ENCODE measurements around the gene SYT14. TPM values are rescaled to one million over a fixed set of nuclear protein-coding genes. Genes with fewer than 3 reads are reported as not detected.
"Not testable (repeated sequence)": the region's sequence is repeated elsewhere in the genome, so short reads cannot be mapped to it uniquely, and the experiment has no call there.

The SYT14 gene
- total RNA-seq, 1 donor from 2014 or later, result not detected

GRCh38 chr1:209904774-209905173, 33.2 kb upstream of the SYT14 start:
- H3K27me3 Mint-ChIP-seq (ENCODE audit: low read depth); H3K27ac Mint-ChIP-seq; H3K9me3 Mint-ChIP-seq; H3K4me1 Mint-ChIP-seq (ENCODE audit: low read depth); intact Hi-C loops (cut with micrococcal nuclease); H3K36me3 Mint-ChIP-seq (ENCODE audit: low read depth); DNase-seq (ENCODE audit: low spot score); H3K4me3 Mint-ChIP-seq (ENCODE audit: low read depth): not testable (repeated sequence)

GRCh38 chr1:209911746-209912145, 26.3 kb upstream of the SYT14 start:
- Mint-ChIP-seq H3K9me3 (no peaks in the 10 kb centered on the region), H3K36me3 (ENCODE audit: low read depth) (no peaks in the 10 kb centered on the region), H3K4me1 (ENCODE audit: low read depth) (no peaks in the 10 kb centered on the region), H3K27me3 (ENCODE audit: low read depth) (peaks cover 2% of the 10 kb centered on the region), H3K4me3 (ENCODE audit: low read depth) (no peak overlapping the region), H3K27ac (no peak overlapping the region)
- intact Hi-C loops (cut with micrococcal nuclease), result no loop called here
- no peak for DNase-seq (ENCODE audit: low spot score)

DNA sequence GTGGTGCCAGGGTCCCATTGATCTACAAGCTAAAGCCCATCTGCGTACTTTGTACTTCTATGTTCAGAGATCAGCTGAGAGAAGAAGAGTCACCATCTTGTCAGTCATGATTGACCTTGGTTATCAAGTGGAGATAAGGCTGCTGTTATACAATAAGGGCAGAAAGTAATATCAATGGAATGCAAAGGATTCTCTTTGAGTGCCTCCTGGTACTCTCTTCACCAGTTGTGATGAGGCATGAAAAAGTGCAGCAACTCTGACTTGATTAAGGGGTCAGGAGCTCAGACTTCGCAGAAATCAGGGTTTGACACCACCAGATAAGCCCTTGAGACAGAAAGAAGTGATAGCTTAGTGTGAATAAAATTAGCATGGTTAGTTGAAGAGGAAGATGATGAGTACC, 25.7 kb upstream of the SYT14 start:
- H3K36me3 Mint-ChIP-seq (ENCODE audit: low read depth), result no peaks in the 10 kb centered on the region
- no peaks in the 10 kb centered on the region for H3K9me3 Mint-ChIP-seq
- no peak for DNase-seq (ENCODE audit: low spot score)
- no peaks in the 10 kb centered on the region for H3K4me1 Mint-ChIP-seq (ENCODE audit: low read depth)
- peaks cover 2% of the 10 kb centered on the region for H3K27me3 Mint-ChIP-seq (ENCODE audit: low read depth)
- H3K4me3 Mint-ChIP-seq (ENCODE audit: low read depth), result no peak overlapping the region
- intact Hi-C loops (cut with micrococcal nuclease), result no loop called here
- H3K27ac Mint-ChIP-seq, result no peak overlapping the region

DNA sequence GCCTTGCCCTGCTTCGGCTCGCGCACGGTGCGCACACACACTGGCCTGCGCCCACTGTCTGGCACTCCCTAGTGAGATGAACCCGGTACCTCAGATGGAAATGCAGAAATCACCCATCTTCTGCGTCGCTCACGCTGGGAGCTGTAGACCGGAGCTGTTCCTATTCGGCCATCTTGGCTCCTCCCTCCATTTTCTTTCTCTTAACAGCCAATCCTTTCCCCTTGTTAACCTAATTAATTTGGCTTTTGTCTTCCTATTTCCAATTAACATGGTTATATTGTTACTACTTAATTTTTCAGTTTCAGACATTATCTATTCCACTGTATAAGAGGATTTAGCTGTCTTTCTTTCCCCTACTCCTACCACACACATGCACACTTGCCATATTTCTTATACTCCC, 18.4 kb upstream of the SYT14 start:
- H3K36me3 Mint-ChIP-seq (ENCODE audit: low read depth); H3K27ac Mint-ChIP-seq; H3K4me3 Mint-ChIP-seq (ENCODE audit: low read depth); DNase-seq (ENCODE audit: low spot score); H3K27me3 Mint-ChIP-seq (ENCODE audit: low read depth); intact Hi-C loops (cut with micrococcal nuclease); H3K4me1 Mint-ChIP-seq (ENCODE audit: low read depth); H3K9me3 Mint-ChIP-seq: not testable (repeated sequence)

DNA sequence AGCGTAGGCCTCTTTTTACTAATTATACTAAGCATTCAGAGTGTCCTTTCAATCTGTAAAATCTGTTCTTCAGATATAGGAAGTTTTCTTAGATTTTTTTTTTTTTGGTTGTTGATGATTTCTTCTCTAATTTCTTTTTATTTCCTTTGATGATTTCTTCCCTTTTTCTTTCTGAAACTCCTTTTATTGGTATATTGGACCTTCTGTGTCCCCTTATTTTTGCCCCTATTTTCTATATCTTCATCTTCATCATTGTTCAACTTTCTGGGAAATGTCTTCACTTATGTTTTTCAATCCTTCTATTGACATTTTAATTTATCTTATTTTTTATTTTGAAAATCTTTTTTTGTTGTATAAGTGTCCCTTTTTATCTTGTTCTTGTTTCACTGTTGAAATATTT, 17.2 kb upstream of the SYT14 start:
- H3K4me1 Mint-ChIP-seq (ENCODE audit: low read depth), result no peaks in the 10 kb centered on the region
- intact Hi-C loops (cut with micrococcal nuclease), result no loop called here

GRCh38 chr1:209924390-209924789, 13.6 kb upstream of the SYT14 start:
- no peaks in the 10 kb centered on the region for H3K36me3 Mint-ChIP-seq (ENCODE audit: low read depth)
- no peak overlapping the region for H3K4me3 Mint-ChIP-seq (ENCODE audit: low read depth)
- H3K27me3 Mint-ChIP-seq (ENCODE audit: low read depth), result peaks cover 18% of the 10 kb centered on the region
- intact Hi-C loops (cut with micrococcal nuclease), result no loop called here
- H3K4me1 Mint-ChIP-seq (ENCODE audit: low read depth), result peaks cover 4% of the 10 kb centered on the region
- peaks cover 4% of the 10 kb centered on the region for H3K9me3 Mint-ChIP-seq
- no peak overlapping the region for H3K27ac Mint-ChIP-seq
- DNase-seq (ENCODE audit: low spot score), result no peak

More for the DNA sequence above, 17.2 kb upstream of the SYT14 start:
- Mint-ChIP-seq H3K27me3 (ENCODE audit: low read depth) (peaks cover 14% of the 10 kb centered on the region), H3K9me3 (peaks cover 4% of the 10 kb centered on the region), H3K27ac (no peak overlapping the region), H3K36me3 (ENCODE audit: low read depth) (no peaks in the 10 kb centered on the region), H3K4me3 (ENCODE audit: low read depth) (no peak overlapping the region)
- no peak for DNase-seq (ENCODE audit: low spot score)

- Mint-ChIP-seq H3K36me3 (ENCODE audit: low read depth) (no peaks in the 10 kb centered on the region), H3K9me3 (no peaks in the 10 kb centered on the region)
- intact Hi-C loops (cut with micrococcal nuclease), result no loop called here
Measured at GRCh38 chr1:209926045-209926444, 12.0 kb upstream of the SYT14 start.

GRCh38 chr1:209927466-209927865, 10.6 kb upstream of the SYT14 start:
- no peak for DNase-seq (ENCODE audit: low spot score)
- H3K4me3 Mint-ChIP-seq (ENCODE audit: low read depth), result no peak overlapping the region
- intact Hi-C loops (cut with micrococcal nuclease), result no loop called here
- H3K27ac Mint-ChIP-seq, result no peak overlapping the region
- peaks cover 31% of the 10 kb centered on the region for H3K27me3 Mint-ChIP-seq (ENCODE audit: low read depth)
- no peaks in the 10 kb centered on the region for H3K9me3 Mint-ChIP-seq
- no peaks in the 10 kb centered on the region for H3K36me3 Mint-ChIP-seq (ENCODE audit: low read depth)
- peaks cover 4% of the 10 kb centered on the region for H3K4me1 Mint-ChIP-seq (ENCODE audit: low read depth)

More at GRCh38 chr1:209926045-209926444, 12.0 kb upstream of the SYT14 start:
- H3K4me3 Mint-ChIP-seq (ENCODE audit: low read depth), result no peak overlapping the region
- H3K27ac Mint-ChIP-seq, result no peak overlapping the region
- peaks cover 23% of the 10 kb centered on the region for H3K27me3 Mint-ChIP-seq (ENCODE audit: low read depth)
- no peak for DNase-seq (ENCODE audit: low spot score)
- peaks cover 4% of the 10 kb centered on the region for H3K4me1 Mint-ChIP-seq (ENCODE audit: low read depth)

DNA sequence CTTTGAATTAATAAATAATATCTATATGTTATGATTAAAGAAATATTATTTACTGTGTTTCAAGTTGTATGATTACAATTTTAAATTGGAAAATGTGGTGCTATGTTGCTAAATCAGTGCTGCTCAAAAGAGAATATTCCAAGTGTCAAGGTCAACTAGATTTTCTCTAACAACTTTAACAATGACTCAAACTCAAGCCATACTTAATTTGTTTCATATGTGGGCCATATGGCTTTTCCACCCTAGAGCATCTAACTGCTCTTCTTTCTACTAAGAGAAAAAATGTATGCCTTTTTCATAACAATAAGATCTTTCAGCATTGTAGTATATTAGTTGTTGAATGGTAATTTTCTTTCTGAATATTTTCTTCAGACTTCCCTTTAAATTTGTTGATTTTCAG, 8.3 kb upstream of the SYT14 start:
- DNase-seq (ENCODE audit: low spot score), result no peak
- Mint-ChIP-seq H3K9me3 (no peaks in the 10 kb centered on the region), H3K27me3 (ENCODE audit: low read depth) (peaks cover 37% of the 10 kb centered on the region), H3K4me1 (ENCODE audit: low read depth) (peaks cover 4% of the 10 kb centered on the region), H3K36me3 (ENCODE audit: low read depth) (no peaks in the 10 kb centered on the region), H3K27ac (no peak overlapping the region), H3K4me3 (ENCODE audit: low read depth) (no peak overlapping the region)
- intact Hi-C loops (cut with micrococcal nuclease), result loop anchor here (10.0 kb wide), 1 partner anchor 385 kb away; no protein-coding TSS in a partner anchor

GRCh38 chr1:209931141-209931540, 6.9 kb upstream of the SYT14 start:
- intact Hi-C loops (cut with micrococcal nuclease), result loop anchor here (10.0 kb wide), 1 partner anchor 384 kb away; no protein-coding TSS in a partner anchor
- H3K4me1 Mint-ChIP-seq (ENCODE audit: low read depth), result peaks cover 2% of the 10 kb centered on the region

GRCh38 chr1:209936125-209936524, 1.9 kb upstream of the SYT14 start:
- peaks cover 72% of the 10 kb centered on the region for H3K27me3 Mint-ChIP-seq (ENCODE audit: low read depth)
- intact Hi-C loops (cut with micrococcal nuclease), result loop anchor here (2.0 to 10.0 kb wide), 3 partner anchors 41 to 379 kb away; no protein-coding TSS in a partner anchor

More at GRCh38 chr1:209931141-209931540, 6.9 kb upstream of the SYT14 start:
- peaks cover 41% of the 10 kb centered on the region for H3K27me3 Mint-ChIP-seq (ENCODE audit: low read depth)
- H3K27ac Mint-ChIP-seq, result no peak overlapping the region
- no peaks in the 10 kb centered on the region for H3K9me3 Mint-ChIP-seq
- H3K4me3 Mint-ChIP-seq (ENCODE audit: low read depth), result no peak overlapping the region
- H3K36me3 Mint-ChIP-seq (ENCODE audit: low read depth), result no peaks in the 10 kb centered on the region
- DNase-seq (ENCODE audit: low spot score), result no peak

GRCh38 chr1:209945377-209945776, 7.4 kb downstream of the SYT14 start:
- Mint-ChIP-seq H3K4me1 (ENCODE audit: low read depth) (no peaks in the 10 kb centered on the region), H3K4me3 (ENCODE audit: low read depth) (no peak overlapping the region), H3K36me3 (ENCODE audit: low read depth) (no peaks in the 10 kb centered on the region), H3K27ac (no peak overlapping the region), H3K9me3 (no peaks in the 10 kb centered on the region), H3K27me3 (ENCODE audit: low read depth) (peaks cover 30% of the 10 kb centered on the region)
- intact Hi-C loops (cut with micrococcal nuclease), result no loop called here
- no peak for DNase-seq (ENCODE audit: low spot score)

More at GRCh38 chr1:209936125-209936524, 1.9 kb upstream of the SYT14 start:
- H3K4me1 Mint-ChIP-seq (ENCODE audit: low read depth), result peaks cover 5% of the 10 kb centered on the region
- no peaks in the 10 kb centered on the region for H3K36me3 Mint-ChIP-seq (ENCODE audit: low read depth)
- no peak for DNase-seq (ENCODE audit: low spot score)
- H3K9me3 Mint-ChIP-seq, result no peaks in the 10 kb centered on the region
- H3K4me3 Mint-ChIP-seq (ENCODE audit: low read depth), result no peak overlapping the region
- no peak overlapping the region for H3K27ac Mint-ChIP-seq

DNA sequence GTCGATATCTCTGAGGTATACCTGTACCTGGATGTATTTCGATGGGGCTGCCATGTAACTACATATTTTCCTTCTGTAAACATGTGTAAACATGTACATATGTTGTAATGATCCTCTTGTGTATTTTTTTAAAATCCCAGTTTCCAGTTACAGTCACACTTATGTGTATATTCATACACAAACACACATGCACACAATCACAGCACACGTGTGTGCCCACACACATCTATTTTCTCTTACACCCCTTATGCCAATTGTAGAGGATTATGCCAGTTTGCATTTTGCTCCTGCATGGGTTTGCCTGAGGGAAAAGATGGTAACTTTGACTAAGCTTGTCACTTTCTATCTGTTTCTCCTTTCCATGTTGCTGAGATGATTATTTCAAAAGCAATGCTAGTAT, 10.1 kb downstream of the SYT14 start:
- H3K27ac Mint-ChIP-seq, result no peak overlapping the region
- intact Hi-C loops (cut with micrococcal nuclease), result no loop called here
- no peaks in the 10 kb centered on the region for H3K36me3 Mint-ChIP-seq (ENCODE audit: low read depth)
- H3K4me3 Mint-ChIP-seq (ENCODE audit: low read depth), result no peak overlapping the region
- H3K27me3 Mint-ChIP-seq (ENCODE audit: low read depth), result peaks cover 23% of the 10 kb centered on the region
- no peak for DNase-seq (ENCODE audit: low spot score)
- H3K9me3 Mint-ChIP-seq, result no peaks in the 10 kb centered on the region
- no peaks in the 10 kb centered on the region for H3K4me1 Mint-ChIP-seq (ENCODE audit: low read depth)

GRCh38 chr1:209956116-209956515, 18.1 kb downstream of the SYT14 start:
- intact Hi-C loops (cut with micrococcal nuclease), result no loop called here
- DNase-seq (ENCODE audit: low spot score), result no peak
- Mint-ChIP-seq H3K27ac (no peak overlapping the region), H3K9me3 (no peaks in the 10 kb centered on the region), H3K27me3 (ENCODE audit: low read depth) (peaks cover 18% of the 10 kb centered on the region), H3K36me3 (ENCODE audit: low read depth) (no peaks in the 10 kb centered on the region), H3K4me1 (ENCODE audit: low read depth) (no peaks in the 10 kb centered on the region), H3K4me3 (ENCODE audit: low read depth) (no peak overlapping the region)

All from activated T-helper 2 cell treated with anti-CD3 and anti-CD28 coated beads, Interferon-gamma antibody, Interleukin-2, Interleukin-4, amounts not matched to agents 10 μg/mL and 5 μg/mL and 100 μg/mL, durations not matched to agents 14 hours and 24 hours and 36 hours (primary cell).